Kidney (tissue), 14 donors: Measurements from ENCODE around the gene TBCEL. TPM values are rescaled to one million over a fixed set of nuclear protein-coding genes. Genes with fewer than 3 reads are reported as not detected.

Experiments used
- DNase-seq, 5 donors: peaks; one replicate each; pipeline ENCODE4 v3.0.0-alpha.2; 2013 to 2020
- FAIRE-seq: peaks from 2 replicates; lab custom pipeline; 2012; peaks lifted over from hg19 to GRCh38; lab: Jason Lieb, UNC
- H3K27ac ChIP-seq, 2 donors: one replicate each; pipeline ENCODE4 v1.7.0; 2013; ENCODE audit warnings: low read depth in 2 of 2, low read length in 2 of 2, inconsistent platforms in 1 of 2
- H3K27me3 ChIP-seq: one replicate; pipeline ENCODE4 v1.7.1; 2013; ENCODE audit warnings: low read length, inconsistent platforms; ENCODE audit not compliant: control insufficient read depth, insufficient read depth
- H3K36me3 ChIP-seq, 3 donors: one replicate each; pipeline versions ENCODE4 v1.7.0 to v1.7.1; 2013; ENCODE audit warnings: low read length in 3 of 3, control low read depth in 1 of 3, inconsistent platforms in 1 of 3; ENCODE audit not compliant: insufficient read depth in 3 of 3, control insufficient read depth in 2 of 3
- H3K4me1 ChIP-seq, 3 donors: one replicate each; pipeline versions ENCODE4 v1.7.0 to v1.7.1; 2013; ENCODE audit warnings: low read length in 3 of 3, inconsistent platforms in 1 of 3, low read depth in 1 of 3; ENCODE audit not compliant: control insufficient read depth in 2 of 3, insufficient read depth in 2 of 3
- H3K4me3 ChIP-seq, 3 donors: one replicate each; pipeline versions ENCODE4 v1.7.0 to v1.8.1; 2013; ENCODE audit warnings: low read length in 3 of 3, control low read depth in 1 of 3, inconsistent platforms in 1 of 3
- H3K9ac ChIP-seq, 3 donors: one replicate each; pipeline versions ENCODE4 v1.7.0 to v1.7.1; 2013; ENCODE audit warnings: low read length in 3 of 3, control low read depth in 1 of 3, inconsistent platforms in 1 of 3
- H3K9me3 ChIP-seq, 3 donors: one replicate each; pipeline versions ENCODE4 v1.7.0 to v1.7.1; 2013; ENCODE audit warnings: low read length in 3 of 3, control low read depth in 1 of 3, inconsistent platforms in 1 of 3; ENCODE audit not compliant: control insufficient read depth in 2 of 3, insufficient read depth in 1 of 3
- CTCF ChIP-seq: IDR thresholded peaks from 3 replicates; pipeline ENCODE4 v1.5.1; 2012; ENCODE audit warnings: mild to moderate bottlenecking, moderate library complexity, borderline replicate concordance; ENCODE audit not compliant: insufficient read depth; ENCODE audit errors: extremely low read depth
- intact Hi-C: fragments of 100-400 bp; cut with DNase I; formaldehyde crosslinking; loops from one replicate; pipeline ENCODE4 v1.11.1; 2022
- polyA plus RNA-seq: library from polyadenylated mRNA; stranded (reverse); fragments of 350-450 nt; fragmentation: Illumina TruSeq; extraction: RNeasy Lipid Tissue Mini Kit (QIAGEN cat#74804); gene quantifications from one replicate; pipeline ENCODE4 v1.2.3, GENCODE V29; 2014; ENCODE audit warnings: low read depth, low replicate concordance; ENCODE audit not compliant: insufficient read depth
- total RNA-seq: library from RNA; stranded (reverse); fragmentation: NEBNext Ultra II Directional; extraction: Animal tissue kit (Norgen Biotek cat#: 25700); gene quantifications from one replicate; pipeline ENCODE4 v1.2.1, GENCODE V29; 2021
- donor health status: control.
- donor health status: control.
- donor health status: control.
- donor health status: control.
- donor health status: control.
- donor health status: DM: yes; HTN: yes; CAD: no.
- donor health status: Normal renal cell carcinoma (clear cell type).

Gene TBCEL
- total and polyA plus RNA-seq, 2 donors from 2014 or later, result 5.0 to 41.8 TPM

GRCh38 chr11:121099885-121100284, 76.0 kb downstream of the TBCEL start:
- H3K27ac ChIP-seq, result no peak overlapping the region
- no peaks in the 10 kb centered on the region for H3K27me3 ChIP-seq
- H3K4me1 ChIP-seq, result no peaks in the 10 kb centered on the region
- no peak overlapping the region for H3K9ac ChIP-seq
- no peak for FAIRE-seq
- H3K4me3 ChIP-seq, result no peak overlapping the region
- no peaks in the 10 kb centered on the region for H3K36me3 ChIP-seq
- no peak for TF ChIP-seq CTCF
- DNase-seq, result no peak
- H3K9me3 ChIP-seq, result no peaks in the 10 kb centered on the region
- intact Hi-C loops, result no loop called here

- no peaks in the 10 kb centered on the region for H3K36me3 ChIP-seq
- no peak for DNase-seq
- no peaks in the 10 kb centered on the region for H3K9me3 ChIP-seq
- intact Hi-C loops, result no loop called here
- FAIRE-seq, result no peak
- no peak for TF ChIP-seq CTCF
- H3K4me1 ChIP-seq, result peaks cover 0 to 3% (median 3%) of the 10 kb centered on the region in 3 donors
- H3K27ac ChIP-seq, result no peak within 1 kb of the TSS
- no peak within 1 kb of the TSS for H3K9ac ChIP-seq
- H3K27me3 ChIP-seq, result no peaks in the 10 kb centered on the region
- H3K4me3 ChIP-seq, result no peak within 1 kb of the TSS
Observed at GRCh38 chr11:121100943-121101342, 77.0 kb downstream of the TBCEL start, which contains the start of gene TECTA. Gene TECTA (plus strand): TSS chr11:121101243. CDS start chr11:121102666, 1,423 bp downstream.

- FAIRE-seq, result no peak
- no peak for DNase-seq
- Histone ChIP-seq H3K27me3 (no peaks in the 10 kb centered on the region), H3K9me3 (no peaks in the 10 kb centered on the region), H3K4me3 (no peak overlapping the region), H3K36me3 (no peaks in the 10 kb centered on the region), H3K9ac (no peak overlapping the region), H3K27ac (no peak overlapping the region), H3K4me1 (peaks cover 0 to 3% (median 3%) of the 10 kb centered on the region in 3 donors)
- intact Hi-C loops, result no loop called here
- TF ChIP-seq CTCF, result no peak
Observed at GRCh38 chr11:121104312-121104762, 80.4 kb downstream of the TBCEL start.

GRCh38 chr11:121105063-121105480, 81.2 kb downstream of the TBCEL start:
- no peak overlapping the region for H3K4me3 ChIP-seq
- TF ChIP-seq CTCF, result no peak
- H3K27me3 ChIP-seq, result no peaks in the 10 kb centered on the region
- peaks cover 0 to 3% (median 3%) of the 10 kb centered on the region in 3 donors for H3K4me1 ChIP-seq
- DNase-seq, result peak in 3 of 5 donors; percentile 30 to 79 (median 42)
- no peaks in the 10 kb centered on the region for H3K36me3 ChIP-seq
- H3K27ac ChIP-seq, result no peak overlapping the region
- no peak overlapping the region for H3K9ac ChIP-seq
- no peak for FAIRE-seq
- H3K9me3 ChIP-seq, result no peaks in the 10 kb centered on the region
- intact Hi-C loops, result no loop called here
